HCT116 (cell line): ENCODE measurements around the gene GMPPA. TPM values are rescaled to one million over a fixed set of nuclear protein-coding genes. Genes with fewer than 3 reads are reported as not detected.

Experiments
- ATAC-seq: fragments of 200-7000 bp; cut with Tn5 transposase; 2 replicates; pipeline ENCODE4 v1.9.1; 2020; ENCODE audit warnings: mild to moderate bottlenecking, moderate library complexity
- BruUV-seq: library from RNA; stranded (reverse); fragments of 400-500 nt; replicated peaks from 2 replicates; lab custom pipeline; 2021; lab: Mats Ljungman, UMichigan
- CTCF ChIA-PET: fragments of 300-600 bp; sonication (Branson Sonifier 250); formaldehyde crosslinking; loops from one replicate; lab custom pipeline; 2021; ENCODE audit warnings: antibody characterized with exemption; lab: Charles Lee
- POLR2A ChIA-PET: fragments of 300-600, 350-600 bp; sonication (Branson Sonifier 250); formaldehyde crosslinking; loops from one replicate; lab custom pipeline; 2021; ENCODE audit warnings: antibody characterized with exemption; lab: Charles Lee
- RAD21 ChIA-PET, 2 experiments: fragments of 300-600 bp; sonication (Branson Sonifier 250); formaldehyde crosslinking; loops; one replicate each; lab custom pipeline; 2023; ENCODE audit warnings: low total read pairs in 2 of 2; ENCODE audit not compliant: uncharacterized antibody in 2 of 2, unreplicated experiment in 2 of 2, low non-redundant PET in 1 of 2; lab: Charles Lee
- DNase-seq: peaks from one replicate; pipeline ENCODE4 v3.0.0-alpha.2; 2010; ENCODE audit warnings: low read depth, low spot score
- H2AFZ ChIP-seq: fragments of 200-600 bp; shearing (Covaris generic), sonication (generic); 2 replicates; pipeline ENCODE4 v1.6.1; 2017; ENCODE audit warnings: low read depth, mixed run types, mixed read lengths, antibody characterized with exemption, low read length; ENCODE audit not compliant: poor library complexity, severe bottlenecking
- H3K27ac ChIP-seq: 2 replicates; pipeline ENCODE4 v1.5.1; 2012; ENCODE audit warnings: low read depth, low read length
- H3K27me3 ChIP-seq: fragments of 200-600 bp; sonication (generic); 2 replicates; pipeline ENCODE4 v1.6.1; 2016; ENCODE audit warnings: mixed run types, low read length, mixed read lengths; ENCODE audit not compliant: insufficient read depth
- H3K36me3 ChIP-seq, 2 experiments: fragments of 200-500 bp in 1 of 2; fragments of 200-600 bp in 1 of 2; sonication (Bioruptor generic) in 1 of 2; sonication (generic) in 1 of 2; 2 replicates each; pipeline versions ENCODE4 v1.5.1 to v1.6.1; 2014 to 2016; ENCODE audit warnings: low read length in 2 of 2, inconsistent platforms in 1 of 2, mixed read lengths in 1 of 2, mixed run types in 1 of 2; ENCODE audit not compliant: insufficient read depth in 2 of 2, control insufficient read depth in 1 of 2
- H3K4me1 ChIP-seq, 2 experiments: fragments of 200-600 bp in 1 of 2; sonication (generic) in 1 of 2; 2 replicates each; pipeline versions ENCODE4 v1.5.1 to v1.6.1; 2012 to 2017; ENCODE audit warnings: low read length in 2 of 2, inconsistent platforms in 1 of 2, mild to moderate bottlenecking in 1 of 2, mixed read lengths in 1 of 2, mixed run types in 1 of 2, moderate library complexity in 1 of 2; ENCODE audit not compliant: insufficient read depth in 2 of 2, control insufficient read depth in 1 of 2
- H3K4me2 ChIP-seq: fragments of 200-600 bp; sonication (generic); 2 replicates; pipeline ENCODE4 v1.6.1; 2017; ENCODE audit warnings: mixed run types, low read length, mixed read lengths
- H3K4me3 ChIP-seq, 2 experiments: fragments of 200-600 bp in 1 of 2; sonication (generic) in 1 of 2; replicated peaks in 1 of 2; 2 replicates each; pipeline ENCODE4 v1.5.1; 2011 to 2016; ENCODE audit warnings: low read length in 2 of 2, control low read depth in 1 of 2, low read depth in 1 of 2, mild to moderate bottlenecking in 1 of 2, mixed read lengths in 1 of 2, mixed run types in 1 of 2
- H3K79me2 ChIP-seq: fragments of 200-600 bp; sonication (generic); 2 replicates; pipeline ENCODE4 v1.6.1; 2017; ENCODE audit warnings: mild to moderate bottlenecking, mixed run types, low read length, moderate library complexity, mixed read lengths; ENCODE audit not compliant: insufficient read depth
- H3K9ac ChIP-seq: fragments of 200-600 bp; sonication (generic); 2 replicates; pipeline ENCODE4 v1.6.1; 2016; ENCODE audit warnings: low read length, mixed read lengths
- H3K9me2 ChIP-seq: fragments of 200-600 bp; sonication (generic), shearing (Covaris generic); 2 replicates; pipeline ENCODE4 v1.6.1; 2017; ENCODE audit warnings: mixed run types, mild to moderate bottlenecking, moderate library complexity; ENCODE audit not compliant: insufficient read depth
- H3K9me3 ChIP-seq, 2 experiments: fragments of 200-500 bp in 1 of 2; fragments of 200-600 bp in 1 of 2; sonication (Bioruptor generic) in 1 of 2; sonication (generic) in 1 of 2; 2 replicates each; pipeline ENCODE4 v1.6.1; 2014 to 2017; ENCODE audit warnings: low read length in 2 of 2, mixed read lengths in 2 of 2, inconsistent platforms in 1 of 2, low read depth in 1 of 2, mild to moderate bottlenecking in 1 of 2, mixed run types in 1 of 2, moderate library complexity in 1 of 2; ENCODE audit not compliant: control insufficient read depth in 1 of 2, insufficient read depth in 1 of 2
- H4K20me1 ChIP-seq: fragments of 200-600 bp; sonication (generic), shearing (Covaris generic); 2 replicates; pipeline ENCODE4 v1.6.1; 2017; ENCODE audit warnings: mixed run types, mild to moderate bottlenecking, moderate library complexity; ENCODE audit not compliant: insufficient read depth
- ATF3 ChIP-seq: IDR thresholded peaks from 2 replicates; pipeline ENCODE4 v1.6.1; 2012
- CBX3 ChIP-seq: IDR thresholded peaks from 2 replicates; pipeline ENCODE4 v1.6.1; 2012; ENCODE audit warnings: low read depth
- CEBPB ChIP-seq: IDR thresholded peaks from 2 replicates; pipeline ENCODE4 v1.6.1; 2012; ENCODE audit warnings: low read depth
- EZH2phosphoT487 ChIP-seq: fragments of 200-600 bp; IDR thresholded peaks from 2 replicates; pipeline ENCODE4 v1.6.1; 2018; ENCODE audit warnings: antibody characterized with exemption, borderline replicate concordance
- FOSL1 ChIP-seq: IDR thresholded peaks from 2 replicates; pipeline ENCODE4 v1.6.1; 2012; ENCODE audit warnings: low read depth
- JUND ChIP-seq: IDR thresholded peaks from 2 replicates; pipeline ENCODE4 v1.6.1; 2012
- POLR2A ChIP-seq: IDR thresholded peaks from 2 replicates; pipeline ENCODE4 v1.7.0; 2011; ENCODE audit warnings: borderline replicate concordance; ENCODE audit not compliant: insufficient read depth, insufficient read length; ENCODE audit errors: extremely low read depth
- REST ChIP-seq: IDR thresholded peaks from 2 replicates; pipeline ENCODE4 v1.6.1; 2012; ENCODE audit warnings: low read depth
- SRF ChIP-seq: IDR thresholded peaks from 2 replicates; pipeline ENCODE4 v1.6.1; 2012; ENCODE audit warnings: low read depth
- YY1 ChIP-seq: IDR thresholded peaks from 2 replicates; pipeline ENCODE4 v1.6.1; 2011; ENCODE audit warnings: low read length, low read depth, moderate library complexity, mild to moderate bottlenecking; ENCODE audit not compliant: insufficient replicate concordance; ENCODE audit errors: extremely low read depth
- ZBTB33 ChIP-seq: IDR thresholded peaks from 2 replicates; pipeline ENCODE4 v1.6.1; 2011; ENCODE audit warnings: mild to moderate bottlenecking, low read length, moderate library complexity; ENCODE audit not compliant: insufficient replicate concordance; ENCODE audit errors: extremely low read depth
- ZFX ChIP-seq: fragments of 450-650 bp; IDR thresholded peaks from 2 replicates; pipeline ENCODE4 v1.6.1; 2017
- intact Hi-C: fragments of 100-400 bp; cut with micrococcal nuclease; formaldehyde crosslinking; loops from 2 replicates; pipeline ENCODE4 v1.10.0; 2022
- total RNA-seq: library from RNA; stranded (reverse); gene quantifications from one replicate; pipeline ENCODE4 v1.2.1, GENCODE V29; 2021; ENCODE audit not compliant: unreplicated experiment

GMPPA gene
- total RNA-seq, 1 experiment from 2014 or later = 71.8 TPM

GRCh38 chr2:219547621-219548020 lies 48.9 kb downstream of the GMPPA start:
- peaks cover 2 to 6% of the 10 kb centered on the region in 2 experiments; a peak in 1 of 4 replicates for H3K36me3 ChIP-seq
- POLR2A ChIA-PET = no interaction called here
- TF ChIP-seq REST (no peak), ATF3 (no peak), EZH2phosphoT487 (no peak), POLR2A (no peak), ZBTB33 (no peak), SRF (no peak), FOSL1 (no peak), CBX3 (no peak), YY1 (no peak), ZFX (no peak), JUND (no peak), CEBPB (no peak)
- TF ChIP-seq, all 23 proteins: peak for 0
- CTCF ChIA-PET = interaction anchor here (2.0 kb wide), 1 partner anchor 13 kb away, joined by 6 read pairs; no protein-coding TSS in a partner anchor
- H3K4me1 ChIP-seq = peaks cover 3 to 23% of the 10 kb centered on the region in 2 experiments; a peak in 3 of 4 replicates
- ATAC-seq = no peak
- H3K27ac ChIP-seq = no peak overlapping the region
- H3K9me3 ChIP-seq = no peaks in the 10 kb centered on the region
- BruUV-seq = no TSS peak
- no peaks in the 10 kb centered on the region for H3K27me3 ChIP-seq
- no peak overlapping the region for H3K9ac ChIP-seq
- H3K4me2 ChIP-seq = no peak overlapping the region
- H4K20me1 ChIP-seq = no peaks in the 10 kb centered on the region
- intact Hi-C loops = no loop called here
- peaks cover 24% of the 10 kb centered on the region for H3K79me2 ChIP-seq
- RAD21 ChIA-PET = interaction anchor here in 1 of 2 experiments (0.6 kb wide), 1 partner anchor 160 kb away, joined by 3 read pairs; no protein-coding TSS in a partner anchor
- no peak overlapping the region for H3K4me3 ChIP-seq
- H2AFZ ChIP-seq = no peak overlapping the region
- H3K9me2 ChIP-seq = no peaks in the 10 kb centered on the region
- no peak for DNase-seq
